Central memory CD8-positive, alpha-beta T cell (primary cell): Measurements from ENCODE around the gene MPC1L.
A peak's percentile ranks its signal among the peaks of the same experiment; 100 is the strongest.

Experiments
- ATAC-seq: fragments of 150-1000 bp; cut with Tn5 transposase; replicated peaks from 2 replicates; pipeline ENCODE4 v1.10.0; 2022; ENCODE audit warnings: mild to moderate bottlenecking, moderate FRiP score, moderate number of reproducible peaks; ENCODE audit not compliant: poor library complexity, severe bottlenecking; ENCODE audit errors: extremely low read depth
- DNase-seq, 2 donors: peaks; one replicate each; pipeline ENCODE4 v3.0.0; 2021; ENCODE audit warnings: low spot score in 2 of 2
- H3K27ac Mint-ChIP-seq: one replicate; pipeline ENCODE4 v1.8.0; 2022; ENCODE audit warnings: low read depth, mild to moderate bottlenecking, moderate library complexity, mixed read lengths
- H3K27me3 Mint-ChIP-seq: one replicate; pipeline ENCODE4 v1.8.0; 2022; ENCODE audit warnings: mixed read lengths
- H3K36me3 Mint-ChIP-seq: one replicate; pipeline ENCODE4 v1.8.0; 2022; ENCODE audit warnings: mild to moderate bottlenecking, moderate library complexity, mixed read lengths; ENCODE audit not compliant: insufficient read depth
- H3K4me1 Mint-ChIP-seq: one replicate; pipeline ENCODE4 v1.8.0; 2022; ENCODE audit warnings: mixed read lengths
- H3K4me3 Mint-ChIP-seq: one replicate; pipeline ENCODE4 v1.8.0; 2022; ENCODE audit warnings: mild to moderate bottlenecking, moderate library complexity, mixed read lengths
- H3K9me3 Mint-ChIP-seq: one replicate; pipeline ENCODE4 v1.8.0; 2022; ENCODE audit warnings: mixed read lengths

MPC1L gene

DNA sequence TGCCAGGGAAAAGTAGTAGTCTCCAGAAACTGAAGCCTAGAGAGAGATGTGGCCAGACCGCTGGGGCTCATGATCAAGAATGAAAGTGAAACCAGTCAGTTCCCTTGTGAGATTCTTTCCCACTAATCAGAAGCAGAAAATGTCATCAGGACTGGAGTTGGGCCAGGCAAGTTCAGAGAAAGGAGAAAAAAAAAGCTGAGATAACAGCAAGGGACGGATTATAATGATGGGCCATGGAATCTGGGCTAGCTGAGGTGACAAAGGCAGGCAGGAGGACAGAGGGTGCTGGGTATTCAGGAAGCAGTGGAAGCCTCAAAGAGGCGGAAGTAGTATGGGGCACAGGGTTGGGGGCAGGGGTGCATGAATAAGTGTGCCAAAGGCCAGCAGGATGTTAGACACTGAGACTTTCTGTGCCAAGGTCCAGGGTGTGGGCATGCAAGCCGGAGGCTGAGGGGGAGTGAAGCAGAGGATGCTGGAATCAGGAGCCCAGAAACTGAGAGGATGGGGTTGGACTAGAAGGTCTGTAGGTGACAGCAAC, 21.7 kb downstream of the MPC1L start:
- Mint-ChIP-seq H3K36me3 (peaks cover 23% of the 10 kb centered on the region), H3K27me3 (no peaks in the 10 kb centered on the region), H3K4me1 (peaks cover 40% of the 10 kb centered on the region), H3K27ac (peak overlapping the region; percentile 94), H3K4me3 (peak overlapping the region; percentile 92), H3K9me3 (no peaks in the 10 kb centered on the region)
- peak; percentile 52 for ATAC-seq
- DNase-seq, result peak in 1 of 2 donors; percentile 14

DNA sequence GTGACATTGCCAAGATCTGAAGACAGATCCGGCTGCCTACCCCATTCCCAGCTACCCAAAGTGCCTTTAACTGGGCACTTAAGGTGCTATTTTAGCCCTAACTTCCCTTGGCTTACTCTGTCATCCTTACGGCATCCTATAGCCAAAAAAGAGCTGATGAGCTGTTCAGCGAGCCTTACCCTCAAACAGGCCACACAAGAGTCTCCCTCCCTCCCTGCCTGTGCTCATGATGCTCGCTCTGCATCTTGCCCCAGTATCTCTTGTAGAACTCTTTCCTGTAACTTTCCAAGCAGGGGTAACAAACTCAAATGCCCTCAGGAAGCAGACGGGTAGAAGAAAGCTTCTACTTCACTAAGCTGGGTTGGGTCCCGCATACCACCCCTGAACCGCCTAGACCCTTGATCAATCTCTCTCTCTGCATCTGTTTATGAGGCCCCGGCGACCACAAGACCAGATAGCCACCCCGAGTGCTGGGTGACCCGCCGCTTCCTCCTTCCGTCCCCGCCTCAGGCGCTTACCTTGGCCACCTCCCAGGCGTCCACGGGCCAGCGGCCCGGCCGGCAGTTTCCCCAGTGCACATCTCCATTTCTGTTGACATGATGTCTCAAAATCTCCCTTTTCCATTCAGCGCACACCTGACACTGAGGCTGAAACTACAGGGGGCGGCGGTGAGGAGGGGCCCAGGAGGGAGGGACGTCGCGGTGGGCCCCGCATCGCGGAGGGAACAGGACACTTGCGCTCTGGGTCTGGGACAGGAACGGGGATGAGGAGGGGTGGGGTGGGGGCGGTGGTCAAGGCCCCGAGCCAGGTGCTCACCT, 23.5 kb downstream of the MPC1L start:
- H3K4me1 Mint-ChIP-seq, result peaks cover 42% of the 10 kb centered on the region
- ATAC-seq, result peak; percentile 7

DNA sequence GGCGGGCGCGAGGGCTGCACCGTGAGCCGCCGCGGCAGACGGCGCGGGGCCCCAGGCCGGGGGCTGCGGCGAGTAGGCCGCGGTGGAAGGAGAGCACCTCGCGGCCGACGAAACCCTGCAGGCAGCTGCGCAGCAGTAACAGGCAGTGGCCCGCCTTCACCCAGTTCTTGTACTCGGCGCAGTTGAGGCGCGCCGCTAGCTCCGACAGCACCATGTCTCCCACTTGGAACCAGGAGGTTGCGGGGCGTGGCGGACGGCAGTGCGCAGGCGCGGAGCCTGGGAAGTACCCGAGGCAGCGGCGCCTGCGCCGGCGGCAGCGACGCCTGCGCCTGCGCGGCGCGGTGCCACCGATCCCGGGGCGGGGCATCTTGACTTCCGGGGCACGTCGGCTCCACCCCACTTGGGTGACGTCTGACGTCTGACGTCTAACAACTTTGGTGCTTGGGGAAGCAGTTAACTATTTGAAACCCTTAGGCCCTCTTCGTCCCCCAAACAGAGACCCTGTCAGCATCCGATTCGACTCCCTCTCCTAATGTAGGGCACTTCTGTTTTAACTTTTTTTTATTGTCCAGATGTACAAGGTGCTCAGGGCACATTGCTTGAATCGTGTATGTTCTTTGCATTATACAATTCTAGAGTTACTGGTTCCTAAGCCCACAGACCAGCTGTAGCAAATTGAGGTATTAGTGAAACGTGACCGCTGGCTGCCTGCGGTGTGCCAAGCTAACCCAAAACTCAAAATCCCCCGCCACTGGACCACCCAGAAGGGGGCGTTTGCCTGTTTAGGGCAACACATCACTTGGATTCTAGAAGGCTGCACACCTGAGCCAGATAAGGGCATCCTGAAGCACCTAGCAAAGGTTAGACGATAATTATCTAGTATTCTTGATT, 24.3 kb downstream of the MPC1L start, which contains the start of gene CXorf38:
CXorf38 (minus strand) TSS at position 255 of the 891 bp plus-strand sequence; CDS start at position 214, 41 bp downstream.
- Mint-ChIP-seq H3K27ac (peak within 1 kb of the TSS; percentile 95), H3K4me3 (peak within 1 kb of the TSS; percentile 96), H3K27me3 (no peaks in the 10 kb centered on the region), H3K4me1 (peaks cover 36% of the 10 kb centered on the region), H3K9me3 (no peaks in the 10 kb centered on the region), H3K36me3 (peaks cover 17% of the 10 kb centered on the region)
- DNase-seq (peak; percentile 86 to 87), ATAC-seq (peak; percentile 61)

More for the DNA sequence above, 23.5 kb downstream of the MPC1L start:
- no peaks in the 10 kb centered on the region for H3K27me3 Mint-ChIP-seq
- H3K4me3 Mint-ChIP-seq, result peak overlapping the region; percentile 96
- H3K36me3 Mint-ChIP-seq, result peaks cover 23% of the 10 kb centered on the region
- peak in 1 of 2 donors; percentile 14 for DNase-seq
- H3K9me3 Mint-ChIP-seq, result no peaks in the 10 kb centered on the region
- H3K27ac Mint-ChIP-seq, result peak overlapping the region; percentile 95

DNA sequence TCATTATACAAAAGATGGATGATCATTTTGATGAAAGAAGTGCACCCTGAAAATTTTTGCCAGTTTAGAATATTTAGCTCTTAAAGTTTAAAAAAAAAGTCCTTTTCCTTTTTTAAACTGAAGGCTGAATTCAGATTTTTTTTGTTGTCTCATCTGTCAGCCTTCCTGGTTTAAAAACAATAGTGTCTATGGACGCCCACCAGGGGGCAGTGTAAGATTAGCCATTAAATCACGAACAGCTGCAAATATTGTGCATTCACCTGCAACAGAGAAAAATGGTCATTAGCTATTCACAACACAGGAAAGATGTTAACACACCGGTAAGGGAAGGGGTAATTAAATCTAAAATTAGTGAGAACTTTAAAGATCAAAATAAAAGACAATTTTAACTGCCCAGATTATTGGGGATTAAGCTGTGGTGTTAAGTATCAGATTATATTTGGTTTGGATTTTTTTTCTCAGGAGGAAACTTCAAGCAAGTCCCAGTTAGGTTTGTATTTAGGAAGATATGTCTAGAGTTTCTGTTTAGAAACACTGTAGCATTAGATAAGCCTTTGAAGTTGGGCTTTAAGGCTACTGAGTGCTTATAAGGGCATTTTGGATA, 28.5 kb downstream of the MPC1L start:
- Mint-ChIP-seq H3K9me3 (no peaks in the 10 kb centered on the region), H3K36me3 (peaks cover 18% of the 10 kb centered on the region), H3K27me3 (no peaks in the 10 kb centered on the region), H3K4me1 (peaks cover 8% of the 10 kb centered on the region), H3K27ac (no peak overlapping the region), H3K4me3 (no peak overlapping the region)
- ATAC-seq (no peak), DNase-seq (peak; percentile 44 to 56)

DNA sequence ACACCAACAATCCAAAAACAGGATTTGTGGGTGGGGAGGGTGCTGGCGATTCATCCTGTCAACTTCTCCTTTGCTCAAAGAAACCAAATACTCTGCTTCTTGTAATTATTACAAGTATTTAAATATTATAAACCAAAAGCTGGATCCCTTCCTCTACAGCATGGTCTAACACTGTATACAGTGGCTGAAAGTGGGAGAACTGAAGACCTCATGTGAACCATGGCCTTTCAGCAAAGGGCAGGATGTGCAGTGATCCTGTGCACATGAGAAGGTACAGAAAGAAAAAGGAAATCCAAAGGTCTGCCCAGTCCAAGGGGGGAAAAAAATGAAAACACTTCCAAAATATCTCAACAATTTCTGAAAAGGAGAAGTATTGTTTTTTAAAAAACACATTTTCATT, 29.4 kb downstream of the MPC1L start:
- H3K4me3 Mint-ChIP-seq, result no peak overlapping the region
- no peaks in the 10 kb centered on the region for H3K27me3 Mint-ChIP-seq
- peaks cover 17% of the 10 kb centered on the region for H3K36me3 Mint-ChIP-seq
- peaks cover 6% of the 10 kb centered on the region for H3K4me1 Mint-ChIP-seq
- H3K9me3 Mint-ChIP-seq, result no peaks in the 10 kb centered on the region
- DNase-seq, result no peak
- H3K27ac Mint-ChIP-seq, result no peak overlapping the region
- ATAC-seq, result no peak

- ATAC-seq (no peak), DNase-seq (no peak)
- Mint-ChIP-seq H3K4me1 (peaks cover 6% of the 10 kb centered on the region), H3K27ac (no peak overlapping the region), H3K36me3 (peaks cover 17% of the 10 kb centered on the region), H3K4me3 (no peak overlapping the region), H3K9me3 (no peaks in the 10 kb centered on the region), H3K27me3 (no peaks in the 10 kb centered on the region)
Observed at GRCh38 chrX:40653535-40653934, 30.3 kb downstream of the MPC1L start.

- peaks cover 30% of the 10 kb centered on the region for H3K36me3 Mint-ChIP-seq
- no peak for ATAC-seq
- H3K4me3 Mint-ChIP-seq, result no peak overlapping the region
- no peak for DNase-seq
- peaks cover 17% of the 10 kb centered on the region for H3K4me1 Mint-ChIP-seq
- H3K27ac Mint-ChIP-seq, result no peak overlapping the region
- no peaks in the 10 kb centered on the region for H3K9me3 Mint-ChIP-seq
- H3K27me3 Mint-ChIP-seq, result no peaks in the 10 kb centered on the region
Observed at GRCh38 chrX:40660381-40660780, 37.2 kb downstream of the MPC1L start.

GRCh38 chrX:40661489-40661888, 38.3 kb downstream of the MPC1L start:
- ATAC-seq (no peak), DNase-seq (no peak)
- H3K27ac Mint-ChIP-seq, result no peak overlapping the region
- H3K4me3 Mint-ChIP-seq, result no peak overlapping the region
- H3K9me3 Mint-ChIP-seq, result no peaks in the 10 kb centered on the region
- no peaks in the 10 kb centered on the region for H3K27me3 Mint-ChIP-seq
- H3K4me1 Mint-ChIP-seq, result peaks cover 17% of the 10 kb centered on the region
- H3K36me3 Mint-ChIP-seq, result peaks cover 31% of the 10 kb centered on the region

DNA sequence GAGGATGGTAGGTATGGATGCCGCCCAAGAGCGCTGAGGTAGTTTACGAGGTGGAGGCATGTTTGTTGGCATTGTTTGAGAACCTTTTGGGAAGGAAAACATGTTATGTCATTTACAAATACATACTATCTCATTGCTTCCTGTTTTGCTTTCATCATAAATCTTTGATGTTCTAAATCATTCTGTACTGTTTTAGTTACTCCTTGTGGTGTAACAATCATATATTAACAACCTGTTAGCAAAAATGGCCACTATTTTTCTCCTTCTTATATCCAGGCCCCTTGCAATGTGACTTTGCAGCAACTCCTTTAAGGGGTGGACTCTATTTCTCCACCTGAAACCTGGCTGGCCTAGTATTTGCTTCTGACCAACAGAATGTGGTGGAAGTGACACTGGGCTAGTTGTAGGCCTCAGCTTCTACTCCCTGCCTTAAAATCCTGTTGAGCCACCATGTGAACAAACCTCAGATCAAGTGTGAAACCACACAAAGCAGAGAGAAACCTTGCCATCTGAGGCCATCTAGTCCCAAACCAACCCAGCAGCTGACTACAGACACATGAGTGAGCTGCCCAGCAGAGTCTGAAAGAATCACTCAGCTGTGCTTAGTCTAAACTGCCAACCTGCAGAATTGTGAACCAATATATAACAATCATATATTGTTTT, 40.0 kb downstream of the MPC1L start:
- DNase-seq (peak in 1 of 2 donors; percentile 16), ATAC-seq (peak; percentile 89)
- H3K4me1 Mint-ChIP-seq, result peaks cover 27% of the 10 kb centered on the region
- peak overlapping the region; percentile 74 for H3K27ac Mint-ChIP-seq
- peaks cover 40% of the 10 kb centered on the region for H3K36me3 Mint-ChIP-seq
- H3K9me3 Mint-ChIP-seq, result no peaks in the 10 kb centered on the region
- H3K27me3 Mint-ChIP-seq, result no peaks in the 10 kb centered on the region
- no peak overlapping the region for H3K4me3 Mint-ChIP-seq

DNA sequence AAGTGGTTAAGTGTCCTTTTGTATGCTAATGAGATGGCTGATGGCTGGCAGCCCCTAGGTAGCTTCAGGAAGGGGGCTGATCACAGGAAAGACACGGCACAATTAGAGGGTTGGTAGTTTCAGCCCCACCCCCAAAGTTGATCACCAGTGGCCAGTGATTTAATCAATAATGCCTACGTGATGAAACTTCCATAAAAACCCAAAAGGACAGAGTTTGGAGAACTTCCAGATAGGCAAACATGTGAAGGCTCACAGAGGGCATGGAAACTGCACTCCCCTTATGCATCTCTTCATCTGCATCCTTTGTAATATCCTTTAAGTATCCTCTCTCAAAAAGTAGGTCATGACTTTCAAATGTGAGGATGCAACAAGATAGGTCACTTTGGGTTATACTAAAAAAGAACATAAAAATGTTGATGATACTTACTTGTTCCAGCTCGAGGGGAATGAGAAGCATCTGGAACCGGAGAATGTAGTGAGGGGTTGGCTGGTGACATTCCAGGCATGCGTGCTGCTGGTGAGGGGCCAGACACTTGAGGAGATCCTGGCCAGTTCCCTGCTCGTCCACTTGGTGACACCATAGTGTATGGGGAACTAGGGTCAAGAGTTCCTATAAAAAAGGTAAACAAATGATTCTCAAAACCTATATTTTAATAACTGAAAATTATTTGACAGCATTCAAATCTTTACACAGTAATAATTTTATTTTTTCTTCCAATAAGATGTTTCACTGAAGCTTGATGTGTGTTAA, 40.8 kb downstream of the MPC1L start:
- Mint-ChIP-seq H3K27me3 (no peaks in the 10 kb centered on the region), H3K4me3 (no peak overlapping the region), H3K4me1 (peaks cover 27% of the 10 kb centered on the region), H3K36me3 (peaks cover 41% of the 10 kb centered on the region), H3K27ac (peak overlapping the region; percentile 8), H3K9me3 (no peaks in the 10 kb centered on the region)
- ATAC-seq, result no peak
- DNase-seq, result no peak

- no peak for DNase-seq
- H3K4me3 Mint-ChIP-seq, result no peak overlapping the region
- peaks cover 39% of the 10 kb centered on the region for H3K36me3 Mint-ChIP-seq
- H3K27me3 Mint-ChIP-seq, result no peaks in the 10 kb centered on the region
- H3K9me3 Mint-ChIP-seq, result no peaks in the 10 kb centered on the region
- no peak overlapping the region for H3K27ac Mint-ChIP-seq
- peaks cover 10% of the 10 kb centered on the region for H3K4me1 Mint-ChIP-seq
- no peak for ATAC-seq
Observed at GRCh38 chrX:40671126-40671525, 47.9 kb downstream of the MPC1L start.
